ENCODE results near the gene PTPN14. TPM values are rescaled to one million over a fixed set of nuclear protein-coding genes. Genes with fewer than 3 reads are reported as not detected.

Gene PTPN14
- total RNA-seq, 1 experiment from 2014 or later, result 23.5 TPM

DNA sequence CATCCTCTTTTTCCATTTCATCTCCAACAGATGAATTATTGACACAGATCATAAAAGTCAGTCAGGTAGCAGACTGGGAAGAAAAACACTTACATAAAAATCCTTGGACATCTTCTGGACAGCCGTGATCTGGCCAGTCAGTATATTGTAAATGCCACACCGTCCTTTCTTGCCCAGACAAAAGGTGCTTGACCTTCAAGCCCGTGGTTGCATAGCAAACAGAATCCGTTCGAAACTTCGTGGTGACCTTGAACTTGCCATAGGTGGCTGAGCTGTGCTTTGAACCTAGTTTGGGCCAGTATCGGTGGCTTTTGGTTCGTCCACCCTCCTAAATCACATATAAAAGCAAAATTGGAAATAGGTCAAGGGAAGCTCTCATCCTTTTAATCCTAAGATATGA lies 182.0 kb downstream of the PTPN14 start:
- DNase-seq (ENCODE audit: low read depth), result no peak

DNA sequence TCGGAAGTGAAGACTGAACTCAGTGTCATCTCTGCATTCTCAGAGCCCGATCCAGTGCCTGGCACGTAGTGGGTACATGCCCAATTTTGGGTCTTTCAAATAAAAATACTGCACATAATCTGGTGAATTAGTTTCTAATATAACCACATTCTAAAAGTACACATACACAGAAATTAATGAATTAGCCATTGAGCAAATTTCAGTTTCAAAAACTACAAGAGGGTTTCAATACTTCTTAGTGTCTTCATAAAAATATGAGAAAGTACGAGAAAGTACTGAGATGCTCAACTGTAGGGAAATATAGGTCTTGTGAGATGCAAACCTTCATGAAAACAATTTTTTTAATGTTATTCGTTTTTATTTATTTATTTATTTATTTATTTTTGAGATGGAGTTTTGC lies 183.6 kb downstream of the PTPN14 start:
- DNase-seq (ENCODE audit: low read depth), result no peak

DNA sequence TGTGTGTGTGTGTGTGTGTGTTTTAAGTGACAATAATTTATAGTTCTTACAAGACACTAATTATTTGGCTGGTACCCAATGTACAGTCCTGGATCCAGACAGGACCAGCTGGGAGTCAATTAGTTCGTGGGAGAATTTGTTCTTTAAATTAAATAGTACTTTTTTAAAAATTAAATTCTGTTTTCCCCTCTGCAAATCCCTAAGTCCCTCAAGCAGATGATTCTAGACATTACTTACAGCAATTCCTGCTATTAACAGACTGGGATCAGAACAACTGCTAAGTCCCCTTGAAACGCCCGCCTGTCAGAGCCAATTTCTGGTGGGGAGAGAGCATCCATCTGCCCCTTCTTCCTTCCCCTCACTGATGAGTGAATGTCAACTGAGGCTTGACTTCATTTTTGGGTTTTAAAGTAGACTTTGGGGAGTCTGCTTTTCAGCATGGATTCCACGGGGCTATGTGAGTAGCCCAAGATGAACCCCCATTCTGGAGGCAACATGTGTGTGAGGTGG lies 186.6 kb downstream of the PTPN14 start:
- no peak for DNase-seq (ENCODE audit: low read depth)

DNA sequence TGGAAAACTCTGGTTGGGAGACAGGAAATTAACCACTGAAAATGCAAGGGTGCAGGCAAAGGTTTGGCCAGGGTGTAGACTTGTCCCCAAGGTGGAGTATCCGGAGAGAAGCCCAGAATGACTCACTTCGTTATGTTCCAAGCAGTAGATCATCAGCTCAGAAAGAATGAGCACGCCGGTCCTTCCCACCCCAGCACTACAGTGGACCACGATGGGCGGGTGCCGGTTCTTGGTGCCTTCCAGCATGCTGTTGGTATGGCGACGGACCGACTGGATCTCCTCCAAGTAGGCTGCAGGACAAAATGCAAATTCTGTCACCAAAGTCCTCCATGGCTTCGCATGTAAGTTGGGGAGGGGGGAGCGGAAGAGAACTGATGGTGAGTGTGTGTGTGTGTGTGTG lies 187.0 kb downstream of the PTPN14 start:
- peak; percentile 7 for DNase-seq (ENCODE audit: low read depth)

DNA sequence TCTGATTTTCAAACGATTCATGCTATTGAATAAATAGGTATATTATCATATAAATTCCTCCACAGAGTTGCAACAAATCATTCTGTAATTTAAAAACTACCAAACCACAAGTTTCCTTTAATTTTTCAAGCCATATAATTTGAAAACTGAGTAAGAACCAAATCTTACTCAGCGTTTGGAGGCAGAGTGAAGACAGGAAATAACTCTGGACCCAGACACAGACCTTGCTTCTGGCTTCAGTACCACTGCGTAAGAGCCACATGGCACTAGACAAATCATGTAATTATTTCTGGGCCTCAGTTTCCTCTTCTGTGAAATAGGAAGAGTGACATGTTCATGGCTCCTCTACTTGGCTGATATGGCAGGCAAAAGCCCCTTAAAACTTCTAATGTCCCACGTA lies 188.0 kb downstream of the PTPN14 start:
- DNase-seq (ENCODE audit: low read depth), result no peak

DNA sequence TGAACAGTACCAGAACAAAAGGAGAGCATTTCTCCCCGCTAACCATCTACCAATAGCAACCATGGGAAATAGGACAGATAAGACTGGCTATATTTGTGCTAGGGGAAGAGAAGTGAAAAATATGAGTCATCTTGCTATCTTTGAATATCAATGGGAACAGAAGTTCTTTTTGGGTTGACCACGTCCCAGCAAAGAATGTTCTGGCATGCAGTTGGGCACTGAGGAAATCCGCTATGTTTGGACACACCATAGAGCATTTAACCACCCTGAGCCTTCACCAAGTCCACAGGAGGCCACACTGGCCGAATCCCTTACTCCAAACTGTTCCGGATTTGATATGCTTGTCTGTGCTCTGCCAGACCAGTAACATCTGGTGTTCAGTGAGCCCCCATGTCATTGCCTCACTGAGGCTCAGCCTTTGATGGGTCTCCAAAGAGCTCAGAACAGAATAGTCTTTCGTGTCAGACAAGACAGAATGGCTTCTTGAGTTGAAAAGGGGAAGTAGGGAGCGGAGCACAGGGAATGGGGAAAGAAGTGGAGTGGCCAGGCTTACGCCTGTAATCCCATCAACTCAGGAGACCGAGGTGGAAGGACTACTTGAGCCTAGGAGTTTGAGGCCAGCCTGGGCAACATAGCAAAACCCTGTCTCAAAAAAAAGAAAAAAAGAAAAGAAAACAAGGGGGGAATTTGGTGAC lies 189.1 kb downstream of the PTPN14 start:
- DNase-seq (ENCODE audit: low read depth), result no peak

DNA sequence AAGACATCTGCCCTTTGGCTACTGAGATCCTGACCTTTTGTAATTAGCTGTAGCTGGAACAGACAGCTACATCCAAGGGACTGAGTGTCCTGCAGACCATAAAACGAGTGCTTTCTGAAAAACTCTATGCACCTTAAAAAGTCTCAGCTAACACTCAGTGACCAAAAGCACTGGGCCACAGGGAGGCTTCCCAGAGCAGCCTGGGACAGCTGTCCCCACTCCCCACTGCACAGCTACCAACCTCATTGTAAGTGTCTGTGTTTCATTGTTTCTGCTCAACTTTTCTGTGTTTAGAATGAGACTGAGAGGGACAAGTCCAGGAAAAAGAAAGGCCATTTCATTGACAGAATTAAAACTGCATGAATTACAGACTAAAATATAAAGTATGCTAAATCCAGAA lies 189.8 kb downstream of the PTPN14 start:
- no peak for DNase-seq (ENCODE audit: low read depth)

DNA sequence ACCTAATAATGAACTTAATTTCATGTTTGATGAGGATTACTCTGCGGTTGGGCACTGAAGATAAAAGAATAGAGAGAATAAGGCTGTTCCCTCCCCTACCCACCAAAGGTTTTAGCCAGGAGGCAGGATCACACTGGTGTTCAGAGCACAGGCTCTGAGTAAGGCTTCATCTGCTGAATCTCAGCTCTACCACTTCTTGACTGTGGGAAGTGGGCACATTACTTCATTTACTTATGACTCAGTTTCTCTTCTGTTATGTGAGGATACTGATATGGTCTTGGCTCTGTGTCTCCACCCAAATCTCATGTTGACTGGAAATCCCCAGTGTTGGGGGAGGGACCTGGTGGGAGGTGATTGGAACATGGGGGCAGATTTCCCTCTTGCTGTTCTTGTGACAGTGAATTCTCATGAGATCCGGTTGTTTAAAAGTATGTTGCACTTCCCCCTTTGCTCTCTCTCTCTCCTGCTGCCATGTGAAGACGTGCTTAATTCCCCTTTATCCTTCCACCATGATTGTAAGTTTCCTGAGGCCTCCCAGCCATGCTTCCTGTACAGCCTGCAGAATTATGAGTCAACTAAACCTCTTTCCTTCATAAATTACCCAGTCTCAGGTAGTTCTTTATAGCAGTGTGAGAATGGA lies 190.8 kb downstream of the PTPN14 start:
- no peak for DNase-seq (ENCODE audit: low read depth)

DNA sequence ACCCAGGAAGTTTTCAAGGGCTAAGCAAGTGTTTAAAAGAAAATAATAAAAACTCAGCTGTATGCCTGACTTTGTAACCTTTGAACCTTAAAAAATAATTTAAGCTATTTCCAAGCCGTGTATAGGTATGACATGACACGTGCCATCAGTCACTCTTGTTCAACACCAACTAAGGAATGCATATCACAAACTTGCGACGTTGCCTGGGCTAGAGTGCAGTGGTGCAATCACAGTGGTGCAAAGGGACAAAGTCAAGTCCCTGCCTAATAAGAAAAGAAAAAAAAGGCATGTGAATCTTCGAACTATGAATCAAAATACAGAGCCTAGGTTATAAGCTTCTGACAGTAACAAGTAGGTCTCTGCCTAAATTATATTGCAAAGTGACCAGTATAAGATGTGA lies 191.3 kb downstream of the PTPN14 start:
- DNase-seq (ENCODE audit: low read depth), result no peak

DNA sequence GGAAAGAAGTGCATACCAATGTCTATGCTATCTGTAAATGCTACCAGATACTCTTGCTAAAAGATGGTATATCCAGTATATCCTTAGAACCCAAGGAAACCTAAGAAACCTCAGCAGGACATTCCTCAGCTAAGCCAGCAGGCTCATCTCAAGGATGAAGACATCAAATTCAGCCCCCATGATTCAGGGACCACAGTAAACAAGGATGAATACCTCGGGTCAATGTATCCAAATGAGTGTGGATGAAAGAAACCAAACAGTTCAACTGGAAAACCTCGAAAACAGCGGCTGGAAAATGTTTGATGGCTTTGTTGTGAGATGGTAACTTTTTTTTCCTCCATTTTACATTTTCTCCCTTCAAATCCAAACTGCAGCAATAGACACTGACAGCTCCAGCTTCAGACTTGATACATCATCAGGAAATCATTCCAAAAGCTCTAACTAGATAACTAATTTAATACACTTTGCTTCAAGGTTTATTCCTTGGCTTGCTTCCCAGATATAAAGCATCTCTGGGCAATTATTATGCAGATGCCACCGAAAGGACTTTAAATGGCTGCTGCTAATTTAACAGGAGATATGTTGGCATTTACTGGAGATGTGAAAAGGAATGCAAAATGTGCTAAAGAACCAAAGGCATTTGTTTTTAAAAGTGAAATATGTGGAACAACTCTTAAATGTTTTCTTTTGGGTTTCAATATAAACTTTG lies 196.8 kb downstream of the PTPN14 start:
- DNase-seq (ENCODE audit: low read depth), result no peak

DNA sequence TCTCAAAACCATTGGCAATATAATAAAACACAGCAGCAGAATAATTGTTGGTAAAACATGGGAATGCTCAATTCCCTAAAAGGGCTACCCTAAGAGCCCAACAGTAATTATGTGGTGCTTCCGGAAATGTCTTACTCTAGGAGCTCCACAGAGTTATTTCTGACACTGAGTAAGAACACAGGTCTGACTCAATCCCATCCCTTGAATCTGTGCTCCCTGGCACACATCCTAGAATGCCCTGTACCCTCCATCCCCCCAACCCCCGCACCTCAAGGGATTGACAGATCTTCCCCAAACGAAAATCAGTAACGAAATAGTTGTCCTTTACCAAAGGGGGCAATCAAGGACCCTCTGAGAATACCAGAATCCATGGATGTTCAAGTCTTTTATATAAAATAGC lies 198.6 kb downstream of the PTPN14 start:
- no peak for DNase-seq (ENCODE audit: low read depth)

DNA sequence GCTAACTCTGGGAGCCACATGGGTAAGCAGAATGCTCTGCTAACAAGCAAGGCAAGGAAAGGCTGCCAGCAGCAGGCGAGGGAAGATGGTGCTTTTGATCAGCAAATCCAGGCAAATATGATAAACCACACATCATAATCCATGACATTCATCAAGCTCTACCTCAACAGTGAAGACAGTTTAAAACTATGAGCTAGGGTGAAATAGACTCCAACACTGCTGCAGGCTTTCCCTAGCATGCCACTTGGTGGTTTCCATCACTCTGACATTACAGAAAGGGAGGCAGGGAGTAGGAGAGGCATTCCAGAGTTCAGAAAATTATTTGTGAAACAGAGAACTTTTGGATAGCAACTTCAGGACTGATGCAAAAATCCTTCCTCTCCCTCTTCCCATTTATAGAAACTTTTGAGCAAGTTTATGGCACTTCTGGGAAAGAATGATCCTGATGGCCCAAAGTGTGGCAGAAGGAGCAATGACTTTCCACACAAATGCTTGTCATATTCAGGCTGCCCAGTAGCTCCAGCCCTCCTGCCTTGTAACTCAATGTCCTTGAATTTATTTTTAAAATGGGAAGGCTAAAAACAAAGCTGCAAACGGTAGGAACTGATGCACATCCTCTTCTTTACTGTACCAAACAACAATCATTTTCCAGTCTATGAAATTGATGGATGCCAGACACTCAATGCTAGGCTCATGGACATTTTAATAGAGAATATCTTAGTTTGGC lies 199.7 kb downstream of the PTPN14 start:
- no peak for DNase-seq (ENCODE audit: low read depth)

DNA sequence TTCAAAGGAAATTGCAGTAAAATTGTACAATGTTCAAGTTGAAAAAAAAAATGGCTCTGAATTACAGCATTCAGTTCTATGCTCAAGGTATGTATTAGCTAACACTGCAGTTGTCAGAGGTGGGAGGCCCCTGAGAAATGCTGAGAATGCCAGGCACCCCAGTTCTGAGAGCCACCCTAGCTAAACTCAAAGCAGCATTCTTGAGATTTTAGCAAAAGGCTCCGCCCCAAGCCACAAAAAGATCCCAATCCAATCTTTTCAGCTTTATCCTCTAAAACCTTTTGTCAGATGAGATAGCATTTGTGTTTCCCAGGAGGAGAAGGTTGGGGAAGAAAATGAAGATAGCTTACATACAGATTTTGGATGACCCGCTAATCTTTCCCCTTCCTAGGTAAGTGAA lies 201.6 kb downstream of the PTPN14 start:
- DNase-seq (ENCODE audit: low read depth), result no peak

DNA sequence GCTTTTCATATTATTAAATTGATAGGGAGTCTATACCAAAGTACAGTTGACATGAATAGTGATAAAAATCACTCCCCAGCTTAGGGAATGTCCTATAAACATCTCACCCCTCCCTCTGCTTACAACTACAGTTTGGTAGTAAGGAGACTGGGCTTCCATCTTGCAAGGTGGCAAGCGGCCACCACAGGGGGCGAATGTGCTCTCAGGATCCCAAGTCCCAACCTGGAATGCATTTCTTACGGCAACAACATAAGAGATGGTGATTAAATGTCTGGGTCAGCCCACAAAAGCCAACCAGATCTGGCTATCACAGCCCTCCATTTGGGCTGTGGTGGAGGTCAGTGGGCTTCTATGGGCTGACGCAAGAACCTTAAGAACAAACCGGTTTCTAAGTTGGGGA lies 202.4 kb downstream of the PTPN14 start:
- no peak for DNase-seq (ENCODE audit: low read depth)

DNA sequence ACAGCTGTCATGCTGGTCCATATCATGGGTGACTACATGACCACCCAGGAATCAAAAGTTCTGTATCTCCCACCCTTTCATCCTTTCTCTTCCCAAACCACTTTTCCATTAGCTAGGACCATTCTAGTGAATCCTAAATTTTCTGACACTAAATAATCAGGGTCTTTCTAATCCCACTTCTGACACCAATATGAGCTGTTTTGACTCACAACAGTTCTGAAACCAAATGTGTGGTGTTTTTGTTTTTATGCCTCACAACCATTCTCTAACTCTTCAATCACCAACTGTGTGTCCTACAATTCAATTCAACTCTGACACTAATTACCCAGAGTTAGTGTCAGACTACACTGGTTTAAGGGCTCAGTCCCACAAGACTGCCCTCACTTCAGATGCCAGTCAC lies 206.5 kb downstream of the PTPN14 start:
- DNase-seq (ENCODE audit: low read depth), result no peak

DNA sequence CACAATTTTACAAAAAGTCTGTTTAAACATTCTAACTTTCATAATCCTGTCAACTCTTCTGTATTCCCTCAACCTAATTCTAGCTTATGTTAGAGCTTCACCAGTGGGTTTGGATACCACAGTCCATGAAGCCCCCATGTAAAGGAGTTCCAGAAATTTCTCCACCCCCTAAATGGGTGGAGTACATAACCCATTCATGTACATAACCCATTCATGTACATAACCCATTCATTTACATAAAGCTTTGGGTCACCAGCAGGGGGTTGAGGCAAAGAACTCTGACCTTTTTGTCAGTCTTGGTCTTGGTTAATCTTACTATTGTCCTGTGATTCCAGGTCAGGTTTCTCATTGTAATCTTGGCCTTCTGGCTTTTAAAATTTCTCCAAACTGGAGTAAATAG lies 208.9 kb downstream of the PTPN14 start:
- no peak for DNase-seq (ENCODE audit: low read depth)

DNA sequence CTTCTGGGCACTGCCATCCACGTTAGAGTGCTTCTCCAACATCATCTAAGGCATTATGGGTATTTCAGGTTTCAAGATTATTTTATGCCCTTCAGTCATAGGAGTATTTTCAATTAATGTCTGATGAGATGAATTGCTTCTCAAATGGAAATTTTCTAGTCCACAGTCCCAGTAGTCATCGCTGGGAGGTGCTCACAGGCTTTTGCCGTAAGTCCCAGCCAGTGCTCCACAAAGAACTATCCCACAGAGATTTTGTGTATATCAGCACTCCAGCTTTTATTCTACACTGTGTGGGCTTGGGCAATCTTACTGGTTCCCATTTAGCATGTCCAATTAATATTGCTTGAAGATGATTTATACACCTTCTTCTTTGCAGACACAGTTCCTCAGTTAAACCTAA lies 209.5 kb downstream of the PTPN14 start:
- no peak for DNase-seq (ENCODE audit: low read depth)

DNA sequence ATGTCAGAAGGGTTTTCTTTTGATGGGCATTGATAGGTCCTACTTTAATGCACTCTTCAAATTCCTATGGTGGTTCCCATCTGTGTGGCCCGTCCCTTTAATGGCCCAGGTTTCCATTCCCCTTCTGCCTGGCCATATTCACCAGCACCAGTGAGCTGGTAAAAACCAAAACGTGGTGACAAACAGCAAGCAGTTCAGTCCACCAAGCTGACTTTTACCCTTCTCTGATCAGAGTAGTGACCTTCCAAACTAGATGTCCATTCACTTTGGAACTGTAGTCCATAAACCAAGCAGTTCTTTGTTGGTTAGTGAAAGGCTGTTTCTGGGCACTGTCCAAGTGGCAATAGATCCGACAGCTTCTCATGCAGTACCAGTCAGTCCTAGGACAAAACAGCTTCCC lies 209.9 kb downstream of the PTPN14 start:
- DNase-seq (ENCODE audit: low read depth), result no peak

DNA sequence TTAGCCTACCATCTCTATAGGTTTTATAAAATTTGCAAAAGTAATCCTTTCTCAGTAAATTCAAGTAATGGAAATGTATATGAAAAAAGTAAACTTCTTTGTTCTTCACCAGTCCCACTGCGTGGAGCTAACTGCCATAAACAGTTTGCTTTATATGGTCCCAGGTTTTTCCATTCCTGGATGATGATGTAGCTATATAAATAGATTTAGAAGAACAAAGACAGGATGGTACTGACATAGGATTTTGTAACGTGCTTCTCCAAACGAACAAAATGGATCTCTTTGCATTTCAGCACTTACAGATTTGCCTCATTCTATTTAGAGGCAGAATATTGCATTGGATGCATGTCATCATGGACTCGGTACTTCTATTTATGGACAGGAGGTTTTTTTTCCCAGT lies 213.2 kb downstream of the PTPN14 start:
- no peak for DNase-seq (ENCODE audit: low read depth)

DNA sequence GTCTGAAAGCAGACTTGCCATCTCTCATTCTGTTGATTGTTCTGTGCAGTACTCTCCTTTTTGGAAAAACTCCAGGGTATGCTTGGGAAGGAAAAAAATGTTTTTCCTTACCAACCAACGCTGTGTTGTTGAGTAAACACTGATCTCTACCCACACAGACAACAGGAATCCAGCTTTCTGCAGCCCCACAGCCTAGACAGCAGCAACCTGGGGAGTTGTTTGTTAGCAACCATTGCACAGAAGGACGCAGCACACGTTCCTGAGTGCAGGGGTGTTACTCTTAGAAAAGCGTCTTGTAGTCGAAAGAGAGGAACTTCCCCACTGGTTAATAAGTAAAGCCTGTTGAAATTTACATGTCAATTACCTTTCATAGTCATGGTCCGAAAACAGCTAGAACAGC lies 213.9 kb downstream of the PTPN14 start:
- DNase-seq (ENCODE audit: low read depth), result no peak

DNA sequence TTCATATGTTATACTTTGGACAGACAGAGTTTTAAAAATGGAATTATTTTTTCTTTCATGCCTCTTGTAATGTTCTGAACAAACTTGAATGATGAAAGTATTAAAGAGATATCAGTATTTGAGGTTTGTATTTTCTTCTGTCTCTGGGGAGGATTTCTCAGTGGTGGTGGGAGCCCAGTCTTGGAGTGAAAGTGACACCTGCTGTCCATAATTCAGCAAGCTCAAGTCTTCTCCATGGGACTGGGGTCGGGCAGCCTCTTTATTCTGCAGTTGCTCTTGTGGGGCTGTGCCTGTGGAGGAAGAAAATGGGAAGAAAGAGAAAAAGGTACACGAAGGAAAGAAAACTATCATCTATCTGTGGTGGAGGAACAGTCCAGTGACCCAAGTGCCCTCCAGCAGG lies 214.4 kb downstream of the PTPN14 start:
- DNase-seq (ENCODE audit: low read depth), result no peak

DNA sequence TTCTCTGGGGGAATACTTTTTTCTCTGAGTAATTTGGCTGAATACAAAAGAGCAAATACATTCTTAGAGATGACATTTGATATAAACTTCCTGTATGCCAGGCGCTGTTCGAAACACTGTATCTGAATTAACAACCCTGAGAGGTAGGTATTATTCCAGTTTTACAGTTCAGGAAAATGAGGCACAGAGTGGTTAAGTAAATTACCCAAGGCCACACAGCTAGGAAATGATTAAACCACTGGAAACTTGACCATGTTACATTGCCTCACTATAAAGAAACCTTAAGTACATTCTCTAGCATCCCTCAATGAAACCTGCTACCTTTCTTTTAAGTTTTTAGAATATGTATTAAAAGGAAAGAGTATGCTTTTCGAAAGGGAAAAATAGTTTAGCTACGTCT lies 215.8 kb downstream of the PTPN14 start:
- DNase-seq (ENCODE audit: low read depth), result no peak

Data from Daoy (cell line).